Measurements from ENCODE around the gene STMP1.

STMP1 gene

GRCh38 chr7:135710417-135711138 is 48.3 kb downstream of the STMP1 start:
- no peak for TF ChIP-seq EZH2 (IDR thresholded peaks at IDR 0.05; ENCODE audit: borderline replicate concordance, low read depth, low read length, severe bottlenecking)
- TF ChIP-seq, protein P1, sequence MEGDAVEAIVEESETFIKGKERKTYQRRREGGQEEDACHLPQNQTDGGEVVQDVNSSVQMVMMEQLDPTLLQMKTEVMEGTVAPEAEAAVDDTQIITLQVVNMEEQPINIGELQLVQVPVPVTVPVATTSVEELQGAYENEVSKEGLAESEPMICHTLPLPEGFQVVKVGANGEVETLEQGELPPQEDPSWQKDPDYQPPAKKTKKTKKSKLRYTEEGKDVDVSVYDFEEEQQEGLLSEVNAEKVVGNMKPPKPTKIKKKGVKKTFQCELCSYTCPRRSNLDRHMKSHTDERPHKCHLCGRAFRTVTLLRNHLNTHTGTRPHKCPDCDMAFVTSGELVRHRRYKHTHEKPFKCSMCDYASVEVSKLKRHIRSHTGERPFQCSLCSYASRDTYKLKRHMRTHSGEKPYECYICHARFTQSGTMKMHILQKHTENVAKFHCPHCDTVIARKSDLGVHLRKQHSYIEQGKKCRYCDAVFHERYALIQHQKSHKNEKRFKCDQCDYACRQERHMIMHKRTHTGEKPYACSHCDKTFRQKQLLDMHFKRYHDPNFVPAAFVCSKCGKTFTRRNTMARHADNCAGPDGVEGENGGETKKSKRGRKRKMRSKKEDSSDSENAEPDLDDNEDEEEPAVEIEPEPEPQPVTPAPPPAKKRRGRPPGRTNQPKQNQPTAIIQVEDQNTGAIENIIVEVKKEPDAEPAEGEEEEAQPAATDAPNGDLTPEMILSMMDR (IDR thresholded peaks at IDR 0.05; ENCODE audit: borderline replicate concordance, extremely low read depth, low read length, poor library complexity, severe bottlenecking): peak; percentile 57
- Histone ChIP-seq H3K4me2 (ENCODE audit: insufficient read depth, low read length) (no peak overlapping the region), H3K27ac (ENCODE audit: low read length) (no peak overlapping the region), H3K9me3 (ENCODE audit: insufficient read depth, low read length, severe bottlenecking) (no peaks in the 10 kb centered on the region), H3K79me2 (ENCODE audit: insufficient read depth, low read length) (no peaks in the 10 kb centered on the region), H3K9ac (ENCODE audit: low read depth, low read length) (no peak overlapping the region), H3K4me3 (ENCODE audit: low read depth in 1 of 2, low read length in 2 of 2) (no peak overlapping the region), H2AFZ (ENCODE audit: low read depth, low read length) (no peak overlapping the region), H3K36me3 (ENCODE audit: insufficient read depth, low read length) (no peaks in the 10 kb centered on the region), H4K20me1 (ENCODE audit: insufficient read depth, low read length) (no peaks in the 10 kb centered on the region), H3K4me1 (ENCODE audit: insufficient read depth, low read length) (no peaks in the 10 kb centered on the region), H3K27me3 (ENCODE audit: insufficient read depth, low read length, poor library complexity) (no peaks in the 10 kb centered on the region)
- ATAC-seq (ENCODE audit: insufficient read depth, low read depth) (peak; percentile 64), DNase-seq (peak; percentile 11)

DNA sequence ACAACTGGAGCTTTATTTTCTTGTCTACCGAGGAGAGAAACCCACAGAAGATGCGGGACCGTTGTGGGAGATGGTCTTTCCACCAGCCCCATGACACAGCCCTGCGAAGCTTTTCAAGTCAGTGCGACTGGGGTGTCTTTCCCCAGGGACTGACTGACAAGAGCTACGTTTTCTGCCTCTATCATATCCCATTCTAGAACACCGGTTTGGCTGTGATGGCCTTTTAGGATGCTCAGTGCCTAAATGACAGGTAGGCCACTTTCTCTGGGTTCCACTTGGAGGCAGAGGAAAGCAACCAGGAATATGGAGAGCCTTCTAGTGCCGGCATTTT is 48.8 kb downstream of the STMP1 start:
- Histone ChIP-seq H4K20me1 (ENCODE audit: insufficient read depth, low read length) (no peaks in the 10 kb centered on the region), H3K4me2 (ENCODE audit: insufficient read depth, low read length) (no peak overlapping the region), H3K79me2 (ENCODE audit: insufficient read depth, low read length) (no peaks in the 10 kb centered on the region), H3K27ac (ENCODE audit: low read length) (no peak overlapping the region), H3K36me3 (ENCODE audit: insufficient read depth, low read length) (no peaks in the 10 kb centered on the region), H3K4me3 (ENCODE audit: low read depth in 1 of 2, low read length in 2 of 2) (no peak overlapping the region), H3K9ac (ENCODE audit: low read depth, low read length) (no peak overlapping the region), H3K27me3 (ENCODE audit: insufficient read depth, low read length, poor library complexity) (no peaks in the 10 kb centered on the region), H2AFZ (ENCODE audit: low read depth, low read length) (no peak overlapping the region), H3K4me1 (ENCODE audit: insufficient read depth, low read length) (no peaks in the 10 kb centered on the region), H3K9me3 (ENCODE audit: insufficient read depth, low read length, severe bottlenecking) (no peaks in the 10 kb centered on the region)
- ATAC-seq (ENCODE audit: insufficient read depth, low read depth) (peak; percentile 25; the same call in 1 of the 3 replicates), DNase-seq (no peak)
- TF ChIP-seq, protein P1 (IDR thresholded peaks at IDR 0.05; ENCODE audit: borderline replicate concordance, extremely low read depth, low read length, poor library complexity, severe bottlenecking): no peak
- no peak for TF ChIP-seq EZH2 (IDR thresholded peaks at IDR 0.05; ENCODE audit: borderline replicate concordance, low read depth, low read length, severe bottlenecking)

DNA sequence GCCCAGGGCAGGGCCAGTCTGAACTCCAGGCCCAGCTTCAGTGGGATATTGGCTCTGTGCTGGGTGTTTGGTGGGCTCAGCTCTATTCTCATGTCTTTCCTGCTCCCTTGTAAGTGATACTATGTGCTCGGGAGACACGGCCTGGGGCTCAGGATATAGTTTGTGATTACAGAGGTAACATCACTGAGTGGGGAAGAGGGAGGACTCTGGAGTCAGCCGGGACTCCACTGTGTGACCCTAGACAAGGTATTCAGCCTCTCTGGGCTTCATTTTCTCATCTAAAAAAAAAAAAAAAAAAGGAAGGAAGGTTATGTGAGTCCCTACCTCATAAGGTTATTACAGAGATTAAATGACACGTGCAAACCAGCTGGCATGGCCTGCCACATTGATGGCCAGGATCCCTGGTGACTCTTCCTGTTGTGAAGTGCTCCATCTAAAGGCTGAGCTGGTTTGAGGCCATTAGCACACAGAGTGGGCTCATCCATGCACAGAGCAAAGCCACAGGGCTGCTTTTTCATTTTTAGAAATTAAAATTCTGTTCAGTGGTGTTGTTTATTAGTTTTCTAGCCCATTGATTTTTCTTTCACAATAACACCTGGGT is 50.0 kb downstream of the STMP1 start:
- Histone ChIP-seq H2AFZ (ENCODE audit: low read depth, low read length) (no peak overlapping the region), H3K27me3 (ENCODE audit: insufficient read depth, low read length, poor library complexity) (no peaks in the 10 kb centered on the region), H4K20me1 (ENCODE audit: insufficient read depth, low read length) (no peaks in the 10 kb centered on the region), H3K9me3 (ENCODE audit: insufficient read depth, low read length, severe bottlenecking) (no peaks in the 10 kb centered on the region), H3K4me2 (ENCODE audit: insufficient read depth, low read length) (no peak overlapping the region), H3K4me3 (ENCODE audit: low read depth in 1 of 2, low read length in 2 of 2) (no peak overlapping the region), H3K9ac (ENCODE audit: low read depth, low read length) (no peak overlapping the region), H3K79me2 (ENCODE audit: insufficient read depth, low read length) (no peaks in the 10 kb centered on the region), H3K36me3 (ENCODE audit: insufficient read depth, low read length) (no peaks in the 10 kb centered on the region), H3K27ac (ENCODE audit: low read length) (no peak overlapping the region), H3K4me1 (ENCODE audit: insufficient read depth, low read length) (no peaks in the 10 kb centered on the region)
- ATAC-seq (ENCODE audit: insufficient read depth, low read depth) (no peak), DNase-seq (no peak)
- no peak for TF ChIP-seq EZH2 (IDR thresholded peaks at IDR 0.05; ENCODE audit: borderline replicate concordance, low read depth, low read length, severe bottlenecking)
- TF ChIP-seq, protein P1 (IDR thresholded peaks at IDR 0.05; ENCODE audit: borderline replicate concordance, extremely low read depth, low read length, poor library complexity, severe bottlenecking): no peak

Data from DND-41 (cell line).